Ascending aorta (tissue), 2 donors: ENCODE results near the gene TRIP11. TPM values are rescaled to one million over a fixed set of nuclear protein-coding genes. Genes with fewer than 3 reads are reported as not detected.

ENCODE experiments used
- DNase-seq, 2 donors: peaks; one replicate each; pipeline ENCODE4 v3.0.0-alpha.2; 2019; ENCODE audit warnings: low spot score in 2 of 2
- H3K27ac ChIP-seq, 2 donors: fragments of 200-600 bp; sonication (generic); one replicate each; pipeline ENCODE4 v1.5.1; 2016 to 2017; ENCODE audit warnings: mild to moderate bottlenecking in 1 of 2
- H3K27me3 ChIP-seq: fragments of 200-600 bp; sonication (generic); one replicate; pipeline ENCODE4 v1.5.1; 2017
- H3K36me3 ChIP-seq, 2 donors: fragments of 200-600 bp; sonication (generic); one replicate each; pipeline ENCODE4 v1.5.1; 2016
- H3K4me1 ChIP-seq, 2 donors: fragments of 200-600 bp; sonication (generic); one replicate each; pipeline ENCODE4 v1.5.1; 2016 to 2017; ENCODE audit warnings: mild to moderate bottlenecking in 1 of 2
- H3K4me3 ChIP-seq, 2 donors: fragments of 200-600 bp; sonication (generic); one replicate each; pipeline ENCODE4 v1.5.1; 2016 to 2017; ENCODE audit warnings: mild to moderate bottlenecking in 1 of 2
- H3K9me3 ChIP-seq, 2 donors: fragments of 200-600 bp; sonication (generic); one replicate each; pipeline ENCODE4 v1.5.1; 2016
- CTCF ChIP-seq, 3 experiments: fragments of 200-600 bp in 2 of 3; fragments of 450-650 bp in 1 of 3; sonication (generic) in 2 of 3; IDR thresholded peaks; one replicate each; pipeline ENCODE4 v1.5.1; 2016 to 2019; ENCODE audit warnings: antibody characterized with exemption in 3 of 3, mild to moderate bottlenecking in 1 of 3, moderate library complexity in 1 of 3
- intact Hi-C: fragments of 100-400 bp; cut with DNase I; formaldehyde crosslinking; loops from one replicate; pipeline ENCODE4 v1.15.1; 2023
- total RNA-seq: library from RNA; depleted of rRNA; stranded (reverse); fragments of >200 nt; gene quantifications from one replicate; pipeline ENCODE4 v1.1.0, GENCODE V29; 2016

The TRIP11 gene
- total RNA-seq, 1 donor from 2014 or later = 8.8 TPM

GRCh38 chr14:92041203-92041602 lies 1.3 kb upstream of the TRIP11 start:
- Histone ChIP-seq H3K9me3 (no peaks in the 10 kb centered on the region), H3K36me3 (peaks cover 2 to 14% of the 10 kb centered on the region in 2 donors), H3K27ac (peak overlapping the region; percentile 95 to 99), H3K4me3 (peak overlapping the region; percentile 75 to 92), H3K27me3 (no peaks in the 10 kb centered on the region), H3K4me1 (peaks cover 3 to 26% of the 10 kb centered on the region in 2 donors)
- TF ChIP-seq CTCF (IDR thresholded peaks at IDR 0.05) = no peak
- DNase-seq = no peak
- intact Hi-C loops = loop anchor here (2.0 to 10.0 kb wide), 2 partner anchors 66 to 526 kb away; partner anchors contain the start of genes ATXN3 and PPP4R3A

GRCh38 chr14:92040431-92041051 lies 682 bp upstream of the TRIP11 start:
- no peaks in the 10 kb centered on the region for H3K9me3 ChIP-seq
- intact Hi-C loops = loop anchor here (2.0 to 10.0 kb wide), 2 partner anchors 66 to 526 kb away; partner anchors contain the start of genes ATXN3 and PPP4R3A
- H3K27ac ChIP-seq = peak overlapping the region; percentile 95 to 99
- TF ChIP-seq CTCF (IDR thresholded peaks at IDR 0.05) = no peak
- no peak for DNase-seq
- peaks cover 0 to 9% of the 10 kb centered on the region in 2 donors for H3K36me3 ChIP-seq
- peak overlapping the region; percentile 75 to 92 for H3K4me3 ChIP-seq
- H3K27me3 ChIP-seq = no peaks in the 10 kb centered on the region
- H3K4me1 ChIP-seq = peaks cover 3 to 33% of the 10 kb centered on the region in 2 donors

GRCh38 chr14:92039063-92039718 lies 668 bp downstream of the TRIP11 start:
- peak overlapping the region; percentile 75 to 92 for H3K4me3 ChIP-seq
- H3K27ac ChIP-seq = peak overlapping the region; percentile 95 to 99
- no peaks in the 10 kb centered on the region for H3K36me3 ChIP-seq
- peak in 1 of 2 donors; percentile 71 for DNase-seq
- intact Hi-C loops = no loop called here
- no peaks in the 10 kb centered on the region for H3K27me3 ChIP-seq
- H3K9me3 ChIP-seq = no peaks in the 10 kb centered on the region
- H3K4me1 ChIP-seq = peaks cover 3 to 37% of the 10 kb centered on the region in 2 donors
- TF ChIP-seq CTCF (IDR thresholded peaks at IDR 0.05) = no peak

GRCh38 chr14:92037989-92038388 lies 1.9 kb downstream of the TRIP11 start:
- no peak for TF ChIP-seq CTCF (IDR thresholded peaks at IDR 0.05)
- H3K27ac ChIP-seq = no peak overlapping the region
- H3K27me3 ChIP-seq = no peaks in the 10 kb centered on the region
- no peaks in the 10 kb centered on the region for H3K9me3 ChIP-seq
- peaks cover 2 to 3% of the 10 kb centered on the region in 2 donors for H3K36me3 ChIP-seq
- H3K4me1 ChIP-seq = peaks cover 3 to 37% of the 10 kb centered on the region in 2 donors
- peak overlapping the region; percentile 75 to 92 for H3K4me3 ChIP-seq
- no peak for DNase-seq
- intact Hi-C loops = no loop called here

GRCh38 chr14:92035890-92036289 lies 4.0 kb downstream of the TRIP11 start:
- H3K4me1 ChIP-seq = peaks cover under 1 to 32% of the 10 kb centered on the region in 2 donors
- TF ChIP-seq CTCF (IDR thresholded peaks at IDR 0.05) = no peak
- no peak for DNase-seq

More at GRCh38 chr14:92035890-92036289, 4.0 kb downstream of the TRIP11 start:
- intact Hi-C loops = no loop called here
- Histone ChIP-seq H3K27me3 (no peaks in the 10 kb centered on the region), H3K27ac (no peak overlapping the region), H3K9me3 (no peaks in the 10 kb centered on the region), H3K4me3 (no peak overlapping the region), H3K36me3 (peaks cover 19 to 22% of the 10 kb centered on the region in 2 donors)
